ENCODE measurements around the gene ZNF679. TPM values are rescaled to one million over a fixed set of nuclear protein-coding genes. Genes with fewer than 3 reads are reported as not detected.
"Not testable (repeated sequence)": the region's sequence is repeated elsewhere in the genome, so short reads cannot be mapped to it uniquely, and the experiment has no call there.

The ZNF679 gene
- total RNA-seq (2021) = not detected in 2 replicates
- Bru-seq, nascent RNA = not detected
- not detected for BruChase-seq, experiment 1, labeled RNA remaining after a 2-hour chase
- BruChase-seq, experiment 2, labeled RNA remaining after a 6-hour chase = not detected
- long read RNA-seq = 0 reads

GRCh38 chr7:64228174-64228573 is at the start of gene ZNF679:
Gene ZNF679 (plus strand): TSS chr7:64228474. CDS start chr7:64249118, 20,644 bp downstream.
- H3K79me2 ChIP-seq (ENCODE audit: low read depth); CTCF ChIA-PET; H3K36me3 ChIP-seq (ENCODE audit: low read depth); DNase-seq; H4K20me1 ChIP-seq (ENCODE audit: insufficient read depth); intact Hi-C loops (cut with micrococcal nuclease; ENCODE audit: unreplicated experiment); H3F3A ChIP-seq (ENCODE audit: insufficient read depth, low read depth); BruUV-seq (replicated peaks); H3K27me3 ChIP-seq (ENCODE audit: insufficient read depth, low read depth); H3K27ac ChIP-seq; H2AFZ ChIP-seq; H3K9me3 ChIP-seq (ENCODE audit: insufficient read depth, low read depth); H3K4me3 ChIP-seq; POLR2A ChIA-PET (ENCODE audit: unreplicated experiment); H3K4me2 ChIP-seq; H3K9me2 ChIP-seq (ENCODE audit: insufficient read depth); H3K4me1 ChIP-seq (replicated peaks; ENCODE audit: insufficient read depth): not testable (repeated sequence)

DNA sequence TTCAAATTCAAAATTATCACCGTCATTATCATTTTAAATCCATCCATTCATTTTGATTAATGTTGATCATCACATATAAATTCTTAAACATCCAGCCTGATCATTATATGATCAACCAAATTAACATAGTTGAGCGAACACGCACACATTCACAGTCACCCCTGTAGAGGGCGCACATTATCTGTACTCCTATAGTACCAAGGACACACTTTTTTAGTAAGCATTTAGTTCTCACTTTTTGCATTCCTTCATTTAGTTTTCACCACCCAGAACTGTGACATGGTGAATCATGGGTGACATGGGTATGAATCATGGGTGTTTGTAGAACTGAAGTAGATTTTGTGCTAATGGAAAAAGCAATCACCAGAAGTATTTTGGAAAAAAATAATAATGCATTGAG is 47.3 kb upstream of the ZNF679 start:
- H3F3A ChIP-seq (ENCODE audit: insufficient read depth, low read depth) = no peaks in the 10 kb centered on the region
- H3K4me1 ChIP-seq (replicated peaks; ENCODE audit: insufficient read depth) = no peaks in the 10 kb centered on the region
- H4K20me1 ChIP-seq (ENCODE audit: insufficient read depth) = no peaks in the 10 kb centered on the region
- POLR2A ChIA-PET (ENCODE audit: unreplicated experiment) = no interaction called here
- DNase-seq = no peak
- no peaks in the 10 kb centered on the region for H3K36me3 ChIP-seq (ENCODE audit: low read depth)
- H3K9me2 ChIP-seq (ENCODE audit: insufficient read depth) = no peaks in the 10 kb centered on the region
- H3K79me2 ChIP-seq (ENCODE audit: low read depth) = no peaks in the 10 kb centered on the region
- TF ChIP-seq, protein P1, sequence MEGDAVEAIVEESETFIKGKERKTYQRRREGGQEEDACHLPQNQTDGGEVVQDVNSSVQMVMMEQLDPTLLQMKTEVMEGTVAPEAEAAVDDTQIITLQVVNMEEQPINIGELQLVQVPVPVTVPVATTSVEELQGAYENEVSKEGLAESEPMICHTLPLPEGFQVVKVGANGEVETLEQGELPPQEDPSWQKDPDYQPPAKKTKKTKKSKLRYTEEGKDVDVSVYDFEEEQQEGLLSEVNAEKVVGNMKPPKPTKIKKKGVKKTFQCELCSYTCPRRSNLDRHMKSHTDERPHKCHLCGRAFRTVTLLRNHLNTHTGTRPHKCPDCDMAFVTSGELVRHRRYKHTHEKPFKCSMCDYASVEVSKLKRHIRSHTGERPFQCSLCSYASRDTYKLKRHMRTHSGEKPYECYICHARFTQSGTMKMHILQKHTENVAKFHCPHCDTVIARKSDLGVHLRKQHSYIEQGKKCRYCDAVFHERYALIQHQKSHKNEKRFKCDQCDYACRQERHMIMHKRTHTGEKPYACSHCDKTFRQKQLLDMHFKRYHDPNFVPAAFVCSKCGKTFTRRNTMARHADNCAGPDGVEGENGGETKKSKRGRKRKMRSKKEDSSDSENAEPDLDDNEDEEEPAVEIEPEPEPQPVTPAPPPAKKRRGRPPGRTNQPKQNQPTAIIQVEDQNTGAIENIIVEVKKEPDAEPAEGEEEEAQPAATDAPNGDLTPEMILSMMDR (conservative IDR thresholded peaks at IDR 0.05) = peak; percentile 46; the same call in 1 of the 2 replicates
- no peak for TF ChIP-seq EZH2 (IDR thresholded peaks at IDR 0.05; ENCODE audit: low read depth)
- CTCF ChIA-PET = no interaction called here
- BruUV-seq (replicated peaks) = no TSS peak
- no peak overlapping the region for H3K4me2 ChIP-seq
- intact Hi-C loops (cut with micrococcal nuclease; ENCODE audit: unreplicated experiment) = loop anchor here (5.0 kb wide), 1 partner anchor 436 kb away; no protein-coding TSS in a partner anchor
- no peak overlapping the region for H3K4me3 ChIP-seq
- H3K27ac ChIP-seq = no peak overlapping the region
- H3K9me3 ChIP-seq (ENCODE audit: insufficient read depth, low read depth) = no peaks in the 10 kb centered on the region
- H2AFZ ChIP-seq = no peak overlapping the region
- no peaks in the 10 kb centered on the region for H3K27me3 ChIP-seq (ENCODE audit: insufficient read depth, low read depth)

DNA sequence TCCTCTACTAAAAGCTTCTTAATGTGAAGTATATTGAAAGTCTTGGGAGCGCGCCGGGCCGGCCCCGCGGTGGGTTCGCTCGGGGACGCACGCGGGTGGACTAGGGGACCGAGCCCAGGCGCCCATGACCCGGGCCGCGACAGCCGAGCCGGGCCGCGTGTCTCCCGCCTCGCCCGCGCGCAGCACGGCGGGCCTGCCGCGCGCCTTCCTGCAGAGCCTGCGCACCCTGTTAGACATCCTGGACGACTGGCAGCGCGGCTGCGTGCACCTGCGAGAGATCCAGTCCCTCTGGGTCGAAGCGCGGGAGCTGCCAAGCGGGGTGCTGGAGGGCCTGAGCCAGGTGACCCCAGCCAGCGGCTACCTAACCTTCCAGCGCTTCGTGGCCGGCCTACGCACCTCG is 46.7 kb upstream of the ZNF679 start:
- ChIA-PET CTCF (no interaction called here), POLR2A (ENCODE audit: unreplicated experiment) (no interaction called here)

More for the DNA sequence above, 46.7 kb upstream of the ZNF679 start:
- no peaks in the 10 kb centered on the region for H3K27me3 ChIP-seq (ENCODE audit: insufficient read depth, low read depth)
- TF ChIP-seq EZH2 (IDR thresholded peaks at IDR 0.05; ENCODE audit: low read depth) = no peak
- TF ChIP-seq, protein P1 (conservative IDR thresholded peaks at IDR 0.05) = no peak
- H3K36me3 ChIP-seq (ENCODE audit: low read depth) = no peaks in the 10 kb centered on the region
- H4K20me1 ChIP-seq (ENCODE audit: insufficient read depth) = no peaks in the 10 kb centered on the region
- no peak overlapping the region for H2AFZ ChIP-seq
- no TSS peak for BruUV-seq (replicated peaks)
- no peaks in the 10 kb centered on the region for H3K9me3 ChIP-seq (ENCODE audit: insufficient read depth, low read depth)
- no peaks in the 10 kb centered on the region for H3K4me1 ChIP-seq (replicated peaks; ENCODE audit: insufficient read depth)
- no peak overlapping the region for H3K4me2 ChIP-seq
- intact Hi-C loops (cut with micrococcal nuclease; ENCODE audit: unreplicated experiment) = loop anchor here (5.0 kb wide), 1 partner anchor 436 kb away; no protein-coding TSS in a partner anchor
- no peaks in the 10 kb centered on the region for H3K79me2 ChIP-seq (ENCODE audit: low read depth)
- H3K4me3 ChIP-seq = no peak overlapping the region
- no peaks in the 10 kb centered on the region for H3K9me2 ChIP-seq (ENCODE audit: insufficient read depth)
- DNase-seq = no peak
- no peaks in the 10 kb centered on the region for H3F3A ChIP-seq (ENCODE audit: insufficient read depth, low read depth)
- no peak overlapping the region for H3K27ac ChIP-seq

Measured in PC-9 (cell line).